ENCODE measurements around the gene SP2. TPM values are rescaled to one million over a fixed set of nuclear protein-coding genes. Genes with fewer than 3 reads are reported as not detected.

The SP2 gene
- 1.6 TPM for total RNA-seq (2013)
- polyA plus RNA-seq, result 10 to 100 TPM in 1 of 3 donors, 1 to 10 TPM in 2; 3.1 to 26.7 (median 6.8) TPM
- 4.3 and 10.1 TPM in 2 replicates for polyA minus RNA-seq
- 2.5 to 19.8 (median 5.8) reads per million in 11 experiments for total RNA-seq

DNA sequence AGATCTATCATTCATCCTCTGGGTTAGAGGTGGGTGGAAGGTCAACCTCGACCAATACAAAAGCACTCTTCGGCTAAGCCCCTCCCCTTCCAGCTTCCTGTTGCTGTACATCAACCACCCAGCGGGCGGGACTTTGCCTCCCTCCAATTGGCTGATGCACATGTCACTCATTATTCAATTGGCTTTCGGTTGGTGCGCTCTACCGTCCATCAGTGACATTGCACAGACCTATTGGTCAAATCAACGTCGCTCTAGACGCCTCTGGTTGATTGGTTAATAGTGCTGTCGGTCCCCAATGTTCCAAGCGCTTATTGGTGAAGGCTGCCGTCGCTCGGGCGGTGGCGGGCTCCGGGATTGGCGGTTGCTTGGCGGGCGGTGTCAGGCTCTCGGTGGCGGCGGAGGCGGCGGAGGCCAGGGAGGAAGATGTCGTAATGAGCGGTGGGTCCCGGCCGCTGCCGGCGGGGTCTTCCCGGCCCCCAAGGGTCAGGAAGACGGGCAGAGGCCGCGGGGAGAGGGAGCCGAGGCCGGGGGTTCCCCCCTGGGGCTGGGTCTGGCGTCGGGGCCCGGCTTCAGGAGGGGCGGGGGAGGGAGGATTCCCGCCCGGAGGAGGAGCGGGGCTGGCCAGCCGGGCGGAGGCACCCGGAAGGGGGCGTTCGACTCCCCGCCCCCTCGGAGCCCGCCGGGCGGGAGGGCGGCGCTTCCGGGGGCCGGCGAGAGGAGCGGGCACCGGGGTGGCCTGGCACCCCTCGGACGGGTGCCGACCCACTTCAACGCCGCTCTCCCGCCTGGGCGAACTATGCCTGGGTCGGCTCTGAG lies at the start of gene SP2:
SP2 (plus strand) TSS at position 381 of the 816 bp plus-strand sequence; CDS start at position 432, 51 bp downstream.
- under 1% methylated on average over 62 of the region's 70 CpGs for WGBS (ENCODE audit: insufficient coverage)
- peak within 1 kb of the TSS; percentile 91 for H3K9ac ChIP-seq (ENCODE audit: insufficient read depth, low read length, poor library complexity, severe bottlenecking)
- H3K9me3 ChIP-seq (replicated peaks in 1 of 2; ENCODE audit: control insufficient read depth in 1 of 2, insufficient read depth in 1 of 2, low read length in 2 of 2), result no peaks in the 10 kb centered on the region
- peak within 1 kb of the TSS; percentile 90 to 99 (median 92) for H3K4me3 ChIP-seq (replicated peaks in 1 of 3; ENCODE audit: low read depth in 2 of 3, low read length in 3 of 3)
- H3K27ac ChIP-seq (ENCODE audit: low read depth in 1 of 2, low read length in 2 of 2), result peak within 1 kb of the TSS; percentile 69 to 95
- Mint-ChIP-seq H3K4me3 (peak within 1 kb of the TSS; percentile 91 to 95), H3K36me3 (peaks cover 17 to 22% of the 10 kb centered on the region in 2 donors), H3K27me3 (ENCODE audit: low read depth in 3 of 3) (no peaks in the 10 kb centered on the region), H3K9me3 (no peaks in the 10 kb centered on the region), H3K27ac (peak within 1 kb of the TSS; percentile 85 to 97 (median 95)), H3K4me1 (peaks cover 45% of the 10 kb centered on the region)
- H4K20me1 ChIP-seq (ENCODE audit: insufficient read depth, low read length), result peaks cover 5% of the 10 kb centered on the region
- H3K79me2 ChIP-seq (ENCODE audit: insufficient read depth, low read length), result peaks cover 57% of the 10 kb centered on the region
- intact Hi-C loops (cut with micrococcal nuclease), result loop anchor here (1.0 to 10.0 kb wide), 6 partner anchors 45 to 231 kb away; partner anchors contain the start of genes PNPO (in 2 of the 2) and CDK5RAP3 (in 1 of the 2)
- H3K36me3 ChIP-seq (replicated peaks in 1 of 2; ENCODE audit: control insufficient read depth in 1 of 2, insufficient read depth in 2 of 2, low read length in 2 of 2), result peaks cover 6 to 22% of the 10 kb centered on the region in 2 donors
- peaks cover 28 to 53% of the 10 kb centered on the region in 2 donors for H3K4me1 ChIP-seq (ENCODE audit: control insufficient read depth in 1 of 2, insufficient read depth in 2 of 2, low read length in 2 of 2)
- TF ChIP-seq, protein P1, sequence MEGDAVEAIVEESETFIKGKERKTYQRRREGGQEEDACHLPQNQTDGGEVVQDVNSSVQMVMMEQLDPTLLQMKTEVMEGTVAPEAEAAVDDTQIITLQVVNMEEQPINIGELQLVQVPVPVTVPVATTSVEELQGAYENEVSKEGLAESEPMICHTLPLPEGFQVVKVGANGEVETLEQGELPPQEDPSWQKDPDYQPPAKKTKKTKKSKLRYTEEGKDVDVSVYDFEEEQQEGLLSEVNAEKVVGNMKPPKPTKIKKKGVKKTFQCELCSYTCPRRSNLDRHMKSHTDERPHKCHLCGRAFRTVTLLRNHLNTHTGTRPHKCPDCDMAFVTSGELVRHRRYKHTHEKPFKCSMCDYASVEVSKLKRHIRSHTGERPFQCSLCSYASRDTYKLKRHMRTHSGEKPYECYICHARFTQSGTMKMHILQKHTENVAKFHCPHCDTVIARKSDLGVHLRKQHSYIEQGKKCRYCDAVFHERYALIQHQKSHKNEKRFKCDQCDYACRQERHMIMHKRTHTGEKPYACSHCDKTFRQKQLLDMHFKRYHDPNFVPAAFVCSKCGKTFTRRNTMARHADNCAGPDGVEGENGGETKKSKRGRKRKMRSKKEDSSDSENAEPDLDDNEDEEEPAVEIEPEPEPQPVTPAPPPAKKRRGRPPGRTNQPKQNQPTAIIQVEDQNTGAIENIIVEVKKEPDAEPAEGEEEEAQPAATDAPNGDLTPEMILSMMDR (IDR thresholded peaks at IDR 0.05), result no peak
- H3K4me2 ChIP-seq (replicated peaks; ENCODE audit: extremely low read depth, low read length, poor library complexity, severe bottlenecking), result peak within 1 kb of the TSS; percentile 99
- DNase-seq, result peak; percentile 100
- H2AFZ ChIP-seq (ENCODE audit: insufficient read depth, low read depth, low read length, poor library complexity, severe bottlenecking), result peak within 1 kb of the TSS; percentile 97
- no peaks in the 10 kb centered on the region for H3K27me3 ChIP-seq (ENCODE audit: control insufficient read depth in 2 of 2, insufficient read depth in 2 of 2, low read length in 2 of 2)

DNA sequence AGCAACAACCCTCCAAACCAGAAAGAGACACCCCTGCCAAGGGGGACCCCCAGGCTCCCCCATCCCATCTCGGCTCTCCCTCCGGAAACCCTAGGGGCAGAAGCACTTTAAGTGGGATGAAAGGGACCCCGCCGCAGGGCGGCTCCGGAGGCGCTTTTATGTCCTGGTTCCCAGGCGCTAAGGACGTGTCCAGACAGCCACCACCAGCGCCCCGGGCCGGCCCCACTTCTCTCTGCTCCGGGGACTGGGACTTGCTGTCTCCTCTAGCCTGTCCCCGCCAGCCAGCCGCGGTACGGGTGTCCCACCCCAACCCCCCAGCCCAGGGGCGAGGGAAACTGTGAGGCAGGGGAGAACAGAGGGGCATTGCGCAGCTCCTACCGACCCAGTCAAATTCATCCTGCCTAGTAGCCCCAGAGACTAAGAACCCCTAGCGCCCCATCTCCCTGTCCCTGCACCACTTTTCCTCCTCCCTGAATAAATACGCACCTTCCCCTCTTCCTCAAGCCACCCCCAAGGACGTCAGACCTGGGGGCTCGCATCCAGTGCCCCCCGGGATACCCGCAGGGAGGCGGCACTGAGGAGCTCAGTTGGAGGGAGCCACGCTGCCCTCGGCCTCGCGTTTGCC lies 49.2 kb upstream of the SP2 start:
- Histone ChIP-seq H3K4me3 (replicated peaks in 1 of 3; ENCODE audit: low read depth in 2 of 3, low read length in 3 of 3) (no peak overlapping the region), H3K27me3 (ENCODE audit: control insufficient read depth in 2 of 2, insufficient read depth in 2 of 2, low read length in 2 of 2) (peaks cover 46 to 70% of the 10 kb centered on the region in 2 donors), H4K20me1 (ENCODE audit: insufficient read depth, low read length) (no peaks in the 10 kb centered on the region), H2AFZ (ENCODE audit: insufficient read depth, low read depth, low read length, poor library complexity, severe bottlenecking) (no peak overlapping the region), H3K4me1 (ENCODE audit: control insufficient read depth in 1 of 2, insufficient read depth in 2 of 2, low read length in 2 of 2) (peaks cover 0 to 6% of the 10 kb centered on the region in 2 donors), H3K27ac (ENCODE audit: low read depth in 1 of 2, low read length in 2 of 2) (no peak overlapping the region), H3K4me2 (replicated peaks; ENCODE audit: extremely low read depth, low read length, poor library complexity, severe bottlenecking) (no peak overlapping the region), H3K79me2 (ENCODE audit: insufficient read depth, low read length) (no peaks in the 10 kb centered on the region), H3K36me3 (replicated peaks in 1 of 2; ENCODE audit: control insufficient read depth in 1 of 2, insufficient read depth in 2 of 2, low read length in 2 of 2) (no peaks in the 10 kb centered on the region), H3K9ac (ENCODE audit: insufficient read depth, low read length, poor library complexity, severe bottlenecking) (no peak overlapping the region), H3K9me3 (replicated peaks in 1 of 2; ENCODE audit: control insufficient read depth in 1 of 2, insufficient read depth in 1 of 2, low read length in 2 of 2) (peaks cover 0 to 10% of the 10 kb centered on the region in 2 donors)
- Mint-ChIP-seq H3K9me3 (peaks cover 0 to 7% (median 6%) of the 10 kb centered on the region in 7 donors), H3K27me3 (ENCODE audit: low read depth in 3 of 3) (peaks cover 62 to 83% (median 63%) of the 10 kb centered on the region in 3 donors), H3K4me1 (peaks cover 13% of the 10 kb centered on the region), H3K27ac (peak overlapping the region in 1 of 7 donors; percentile 42), H3K36me3 (peaks cover 0 to under 1% of the 10 kb centered on the region in 2 donors), H3K4me3 (peak overlapping the region in 1 of 2 donors; percentile 72)
- TF ChIP-seq, protein P1 (IDR thresholded peaks at IDR 0.05), result no peak
- WGBS (ENCODE audit: insufficient coverage), result 21% methylated on average over 28 of the region's 31 CpGs
- DNase-seq, result no peak
- intact Hi-C loops (cut with micrococcal nuclease), result no loop called here
